H9 (cell line): Measurements from ENCODE around the gene PPA1. TPM values are rescaled to one million over a fixed set of nuclear protein-coding genes. Genes with fewer than 3 reads are reported as not detected.

Experiments
- DNase-seq: peaks from one replicate; pipeline ENCODE4 v3.0.0-alpha.2; 2017
- H2AFZ ChIP-seq: one replicate; pipeline ENCODE4 v1.6.1; 2013; ENCODE audit warnings: mild to moderate bottlenecking, low read length, control low read depth, moderate library complexity
- H2AK5ac ChIP-seq: 2 replicates; pipeline ENCODE4 v1.6.1; 2013; ENCODE audit warnings: low read length, control low read depth, mixed read lengths; ENCODE audit not compliant: insufficient read length
- H2BK120ac ChIP-seq: one replicate; pipeline ENCODE4 v1.6.1; 2013; ENCODE audit warnings: low read depth, mild to moderate bottlenecking, low read length, control low read depth, inconsistent platforms; ENCODE audit not compliant: poor library complexity, severe bottlenecking
- H2BK12ac ChIP-seq: 2 replicates; pipeline ENCODE4 v1.6.1; 2013; ENCODE audit warnings: low read length, control low read depth, mixed read lengths, low read depth; ENCODE audit not compliant: insufficient read length
- H2BK15ac ChIP-seq: 2 replicates; pipeline ENCODE4 v1.6.1; 2013; ENCODE audit warnings: low read depth, low read length, control low read depth
- H2BK20ac ChIP-seq: one replicate; pipeline ENCODE4 v1.6.1; 2013; ENCODE audit warnings: low read depth, mild to moderate bottlenecking, low read length, control low read depth, inconsistent platforms; ENCODE audit not compliant: poor library complexity, severe bottlenecking
- H2BK5ac ChIP-seq: 2 replicates; pipeline ENCODE4 v1.6.1; 2013; ENCODE audit warnings: low read length, control low read depth, mixed read lengths; ENCODE audit not compliant: insufficient read length
- H3K14ac ChIP-seq: 2 replicates; pipeline ENCODE4 v1.6.1; 2013; ENCODE audit warnings: low read length, control low read depth; ENCODE audit not compliant: insufficient read depth
- H3K18ac ChIP-seq: 2 replicates; pipeline ENCODE4 v1.6.1; 2013; ENCODE audit warnings: low read depth, mild to moderate bottlenecking, mixed read lengths, low read length, control low read depth; ENCODE audit not compliant: insufficient read length
- H3K23ac ChIP-seq: 2 replicates; pipeline ENCODE4 v1.6.1; 2013; ENCODE audit warnings: low read length, control low read depth, mixed read lengths, low read depth; ENCODE audit not compliant: insufficient read length
- H3K23me2 ChIP-seq: 2 replicates; pipeline ENCODE4 v1.6.1; 2013; ENCODE audit warnings: low read depth, mild to moderate bottlenecking, mixed read lengths, low read length, control low read depth; ENCODE audit not compliant: insufficient read length, poor library complexity, severe bottlenecking
- H3K27ac ChIP-seq: 2 replicates; pipeline ENCODE4 v1.5.1; 2013; ENCODE audit warnings: low read length, control low read depth, mixed read lengths, low read depth; ENCODE audit not compliant: insufficient read length
- H3K27me3 ChIP-seq: 2 replicates; pipeline ENCODE4 v1.6.1; 2013; ENCODE audit warnings: low read length, control low read depth, inconsistent platforms; ENCODE audit not compliant: insufficient read depth
- H3K4ac ChIP-seq: 2 replicates; pipeline ENCODE4 v1.6.1; 2013; ENCODE audit warnings: low read depth, mild to moderate bottlenecking, control low read depth, inconsistent platforms, low read length, moderate library complexity
- H3K4me1 ChIP-seq: 2 replicates; pipeline ENCODE4 v1.6.1; 2013; ENCODE audit warnings: low read length, control low read depth, inconsistent platforms; ENCODE audit not compliant: insufficient read depth
- H3K4me2 ChIP-seq: 2 replicates; pipeline ENCODE4 v1.6.1; 2013; ENCODE audit warnings: low read length, control low read depth, mixed read lengths; ENCODE audit not compliant: insufficient read length, insufficient read depth
- H3K56ac ChIP-seq: 2 replicates; pipeline ENCODE4 v1.6.1; 2013; ENCODE audit warnings: low read depth, mild to moderate bottlenecking, mixed read lengths, low read length, control low read depth; ENCODE audit not compliant: insufficient read length
- H3K79me1 ChIP-seq: 2 replicates; pipeline ENCODE4 v1.6.1; 2013; ENCODE audit warnings: low read depth, mild to moderate bottlenecking, moderate library complexity, low read length, control low read depth, inconsistent platforms; ENCODE audit not compliant: insufficient read depth, poor library complexity, severe bottlenecking
- H3K79me2 ChIP-seq: 2 replicates; pipeline ENCODE4 v1.6.1; 2013; ENCODE audit warnings: low read length, control low read depth, inconsistent platforms; ENCODE audit not compliant: insufficient read depth
- H3K9ac ChIP-seq: 2 replicates; pipeline ENCODE4 v1.6.1; 2013; ENCODE audit warnings: low read length, control low read depth, mixed read lengths; ENCODE audit not compliant: insufficient read length; ENCODE audit errors: extremely low read depth
- H3K9me3 ChIP-seq: one replicate; pipeline ENCODE4 v1.6.1; 2013; ENCODE audit warnings: low read depth, low read length, inconsistent platforms; ENCODE audit not compliant: control insufficient read depth
- H3T11ph ChIP-seq: one replicate; pipeline ENCODE4 v1.6.1; 2013; ENCODE audit warnings: mild to moderate bottlenecking, low read length, control low read depth, inconsistent platforms
- H4K20me1 ChIP-seq: one replicate; pipeline ENCODE4 v1.6.1; 2013; ENCODE audit not compliant: control insufficient read depth, insufficient read length, insufficient read depth
- H4K5ac ChIP-seq: 2 replicates; pipeline ENCODE4 v1.6.1; 2013; ENCODE audit warnings: low read depth, mild to moderate bottlenecking, mixed read lengths, low read length, control low read depth; ENCODE audit not compliant: insufficient read length
- H4K8ac ChIP-seq: replicated peaks from 2 replicates; pipeline ENCODE4 v1.6.1; 2013; ENCODE audit warnings: low read length, control low read depth, mixed read lengths, low read depth; ENCODE audit not compliant: insufficient read length
- H4K91ac ChIP-seq: 2 replicates; pipeline ENCODE4 v1.6.1; 2013; ENCODE audit warnings: low read depth, mild to moderate bottlenecking, moderate library complexity, mixed read lengths, low read length, control low read depth; ENCODE audit not compliant: insufficient read length
- H3K27ac Mint-ChIP-seq, 3 experiments: 2 replicates in 2 of 3; 3 replicates in 1 of 3; pipeline ENCODE4 v1.8.0; 2020 to 2021; ENCODE audit warnings: mixed read lengths in 3 of 3, mild to moderate bottlenecking in 1 of 3, moderate library complexity in 1 of 3
- H3K27me3 Mint-ChIP-seq: 2 replicates; pipeline ENCODE4 v1.8.0; 2021; ENCODE audit warnings: low read depth, mild to moderate bottlenecking, moderate library complexity, mixed read lengths
- H3K36me3 Mint-ChIP-seq, 3 experiments: 2 replicates in 2 of 3; 3 replicates in 1 of 3; pipeline ENCODE4 v1.8.0; 2020 to 2021; ENCODE audit warnings: low read depth in 3 of 3, mixed read lengths in 3 of 3; ENCODE audit not compliant: insufficient read depth in 1 of 3
- H3K4me1 Mint-ChIP-seq, 2 experiments: 2 replicates each; pipeline ENCODE4 v1.8.0; 2020; ENCODE audit warnings: mixed read lengths in 2 of 2
- H3K4me3 Mint-ChIP-seq, 2 experiments: 2 replicates in 1 of 2; 3 replicates in 1 of 2; pipeline ENCODE4 v1.8.0; 2020 to 2021; ENCODE audit warnings: mild to moderate bottlenecking in 2 of 2, mixed read lengths in 2 of 2, moderate library complexity in 1 of 2
- H3K9me3 Mint-ChIP-seq, 2 experiments: 2 replicates in 1 of 2; 3 replicates in 1 of 2; pipeline ENCODE4 v1.8.0; 2020; ENCODE audit warnings: mild to moderate bottlenecking in 2 of 2, mixed read lengths in 2 of 2, moderate library complexity in 1 of 2
- CTCF ChIP-seq: fragments of 200-600 bp; sonication (generic); conservative IDR thresholded peaks from 3 replicates; pipeline ENCODE4 v1.8.0; 2021; ENCODE audit warnings: antibody characterized with exemption, mild to moderate bottlenecking
- WGBS: extraction: QIAGEN DNeasy Blood & Tissue Kit; methylation state at CpG from one replicate; pipeline ENCODE4 v1.1.7; 2013; ENCODE audit warnings: missing lambda C conversion rate, low lambda C conversion rate, mixed read lengths; ENCODE audit not compliant: insufficient read length; ENCODE audit errors: extremely low coverage; 5-methylcytosine and 5-hydroxymethylcytosine counted together
- total RNA-seq: library from RNA; stranded (reverse); gene quantifications from 2 replicates; pipeline ENCODE4 v1.2.1, GENCODE V29; 2021

The PPA1 gene
- total RNA-seq, 1 experiment from 2014 or later = 115 TPM

DNA sequence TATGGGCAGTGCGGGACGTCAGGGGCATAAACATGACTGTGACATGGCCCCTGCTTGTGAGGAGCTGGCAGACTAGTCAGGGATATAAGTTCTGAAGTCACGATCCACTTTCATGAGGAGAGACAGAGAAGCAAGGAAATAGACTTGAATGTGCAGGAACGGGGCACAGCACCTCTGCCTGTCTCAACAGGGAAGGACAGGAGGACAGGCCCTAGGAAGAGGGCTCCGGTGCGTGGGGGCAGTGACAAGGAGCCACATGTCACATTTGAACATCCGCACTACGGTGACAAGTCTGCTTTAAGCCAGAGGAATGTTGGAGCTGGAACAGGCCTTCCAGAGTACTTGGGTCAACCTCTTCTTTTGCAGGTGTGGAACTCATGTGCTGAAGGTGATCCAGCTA lies 43.1 kb downstream of the PPA1 start:
- Histone ChIP-seq H3K56ac (no peak overlapping the region), H3K79me1 (no peaks in the 10 kb centered on the region), H2BK12ac (no peak overlapping the region), H3T11ph (no peak overlapping the region), H3K9ac (no peak overlapping the region), H4K8ac (no peak overlapping the region), H3K23me2 (no peaks in the 10 kb centered on the region), H3K14ac (no peak overlapping the region), H3K27ac (no peak overlapping the region), H2BK15ac (no peak overlapping the region), H3K4ac (no peak overlapping the region), H4K20me1 (no peaks in the 10 kb centered on the region), H3K18ac (no peak overlapping the region), H2AFZ (no peak overlapping the region), H2BK20ac (no peak overlapping the region), H3K4me1 (no peaks in the 10 kb centered on the region), H2BK120ac (no peak overlapping the region), H4K91ac (no peak overlapping the region), H2BK5ac (no peak overlapping the region), H3K27me3 (no peaks in the 10 kb centered on the region), H3K9me3 (no peaks in the 10 kb centered on the region), H3K79me2 (no peaks in the 10 kb centered on the region), H3K4me2 (no peak overlapping the region), H3K23ac (no peak overlapping the region), H4K5ac (no peak overlapping the region), H2AK5ac (no peak overlapping the region)
- Mint-ChIP-seq H3K36me3 (no peaks in the 10 kb centered on the region), H3K4me1 (no peaks in the 10 kb centered on the region), H3K4me3 (no peak overlapping the region), H3K27ac (no peak overlapping the region), H3K27me3 (peaks cover 16% of the 10 kb centered on the region), H3K9me3 (no peaks in the 10 kb centered on the region)
- TF ChIP-seq CTCF = no peak
- WGBS = no CpG with 5 or more reads among the region's 8 CpGs
- no peak for DNase-seq
